ENCODE results near the gene AKAP5.

The AKAP5 gene

DNA sequence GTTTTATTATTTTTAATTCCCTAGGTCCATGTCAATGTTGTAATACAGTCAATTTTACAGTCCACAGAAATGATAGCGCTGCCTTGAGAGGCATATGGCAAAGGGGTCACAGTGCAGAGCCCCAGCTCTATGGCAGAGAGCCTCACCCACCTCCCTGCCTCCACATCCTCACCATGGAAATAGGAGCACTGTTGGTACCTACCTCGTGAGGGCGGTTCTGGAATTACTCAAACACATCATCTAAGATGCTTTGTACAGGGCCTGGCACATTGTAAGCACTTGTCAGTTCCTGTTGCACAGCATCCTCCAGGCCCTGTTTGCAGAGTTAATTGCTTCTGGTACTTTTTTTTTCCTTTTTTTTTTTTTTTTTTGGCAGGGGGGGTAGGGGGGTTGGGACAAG is 4.1 kb upstream of the AKAP5 start:
- ATAC-seq, result no peak

DNA sequence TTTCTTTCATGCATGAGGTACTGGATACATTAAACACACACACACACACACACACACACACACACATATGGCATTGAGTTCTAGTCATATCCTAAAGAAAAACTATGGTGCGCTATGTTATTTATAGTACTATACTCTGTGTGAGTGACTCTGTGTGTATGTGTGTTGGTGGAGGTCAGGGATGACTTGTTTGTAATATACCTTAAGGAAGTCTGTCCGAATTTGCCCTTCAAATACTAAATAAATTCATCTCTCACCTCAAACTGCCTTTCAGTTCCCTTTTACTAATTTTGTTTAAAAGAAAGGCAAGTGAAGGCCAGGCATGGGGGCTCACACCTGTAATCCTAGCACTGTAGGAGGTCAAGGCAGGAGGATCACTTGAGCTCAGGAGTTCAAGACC is 2.1 kb upstream of the AKAP5 start:
- ATAC-seq, result no peak

DNA sequence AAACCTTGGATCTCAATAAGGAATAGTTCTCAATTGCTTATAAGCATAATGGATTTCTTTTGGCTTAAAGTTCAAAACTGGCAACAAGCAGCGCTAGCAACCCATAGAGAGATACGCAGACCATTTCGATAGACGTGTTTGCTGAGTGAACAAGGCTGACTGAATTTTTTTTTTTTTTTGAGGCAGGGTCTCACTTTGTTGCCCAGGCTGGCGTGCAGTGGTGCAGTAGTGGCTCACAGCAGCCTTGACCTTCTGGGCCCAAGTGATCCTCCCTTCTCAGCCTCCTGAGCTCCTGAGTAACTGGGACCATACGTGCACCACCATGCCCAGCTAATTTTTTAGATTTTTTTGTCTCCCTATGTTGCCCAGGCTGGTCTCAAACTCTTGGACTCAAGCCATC is 1.4 kb upstream of the AKAP5 start:
- ATAC-seq, result no peak

DNA sequence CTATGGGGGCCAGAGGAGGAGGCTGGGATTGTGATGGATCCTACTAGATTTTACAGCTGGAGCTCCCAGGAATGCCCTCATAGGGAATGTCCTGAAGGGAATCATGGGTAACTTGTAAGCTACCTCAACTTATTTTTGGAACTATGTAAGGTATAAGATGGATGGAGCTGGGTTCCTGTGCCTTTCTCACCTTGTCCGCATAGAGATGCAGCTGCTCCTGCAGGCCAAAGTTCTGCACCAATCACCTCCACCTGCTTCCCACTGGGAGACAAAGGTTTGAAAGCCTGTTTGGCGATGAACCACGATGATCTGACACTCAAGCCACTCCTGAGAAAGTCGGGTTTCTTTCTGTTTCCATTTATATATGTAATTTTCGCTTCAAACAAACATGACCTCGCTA is 648 bp upstream of the AKAP5 start:
- ATAC-seq, result peak; percentile 5 to 8

DNA sequence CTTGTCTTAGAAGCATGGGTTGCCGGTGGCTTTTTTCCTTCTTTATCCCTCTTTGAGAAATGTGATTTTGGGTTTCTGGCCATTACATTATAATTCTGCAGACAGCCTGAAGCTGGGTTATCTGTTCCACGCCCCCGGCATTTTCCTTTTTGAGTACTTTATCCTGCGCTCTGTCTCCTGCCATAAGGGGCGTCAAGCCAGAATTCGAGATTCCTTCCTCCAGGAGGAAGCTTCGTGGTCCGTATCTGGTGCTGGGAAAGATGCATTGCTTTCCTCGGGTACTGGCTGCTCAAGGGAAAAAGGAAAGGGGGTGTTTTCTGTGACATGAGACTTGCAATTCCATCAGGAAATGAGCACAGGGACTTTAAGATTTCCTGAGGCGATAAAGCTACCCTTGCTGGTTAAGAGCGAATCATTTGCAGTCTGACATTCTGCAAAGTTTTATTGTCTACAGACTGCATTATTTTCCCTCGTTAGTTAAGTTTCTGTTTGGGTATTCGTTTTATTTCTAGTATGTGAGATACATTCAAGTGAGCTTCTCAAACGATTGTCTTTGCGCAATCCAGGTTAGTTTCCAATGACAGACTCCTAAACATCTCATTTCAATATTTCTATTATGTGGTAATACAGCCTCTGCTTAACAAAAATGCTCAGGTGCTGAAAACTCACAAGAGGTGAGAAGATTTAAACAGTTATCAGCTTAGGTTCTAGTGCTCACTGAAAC is 694 bp downstream of the AKAP5 start:
- ATAC-seq, result no peak

DNA sequence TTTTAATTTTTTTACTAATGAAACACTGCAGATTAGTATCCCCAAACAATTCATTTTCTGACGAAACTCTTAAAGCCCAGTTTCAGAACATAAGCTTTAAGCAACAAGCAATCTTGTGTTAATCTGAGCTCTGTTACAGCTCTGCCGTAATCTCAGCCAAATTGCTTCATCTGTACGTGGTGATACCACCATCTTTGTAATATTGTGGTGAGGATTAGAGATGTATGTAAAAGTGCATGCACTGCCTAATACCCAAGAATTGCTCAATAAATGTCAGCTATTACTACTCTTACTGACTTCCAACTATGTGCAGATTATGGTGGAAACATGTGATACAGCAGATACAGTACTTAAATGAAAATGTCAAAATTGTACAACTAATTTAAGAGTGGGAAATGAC is 1.8 kb downstream of the AKAP5 start:
- peak; percentile 19 to 24 for ATAC-seq

DNA sequence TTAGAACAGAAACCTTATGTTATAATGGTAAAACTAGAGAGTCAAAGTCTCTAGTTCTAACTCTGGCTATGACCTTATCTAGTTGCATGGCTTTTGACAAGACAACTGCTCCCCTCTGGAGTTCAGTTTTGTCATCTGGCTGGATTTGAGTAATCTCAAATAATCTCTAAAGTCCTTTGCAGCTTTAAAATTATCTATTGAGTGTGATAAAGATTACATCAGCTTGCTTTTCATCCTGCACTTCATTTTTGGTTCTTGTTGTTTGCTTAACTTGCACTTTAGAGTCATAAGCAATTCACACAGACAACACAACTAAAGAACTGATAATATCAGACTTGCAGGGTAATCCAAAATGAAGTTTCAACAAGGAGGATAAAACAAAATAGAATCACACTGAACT is 2.3 kb downstream of the AKAP5 start:
- ATAC-seq, result peak in 1 of 2 donors; percentile 22

DNA sequence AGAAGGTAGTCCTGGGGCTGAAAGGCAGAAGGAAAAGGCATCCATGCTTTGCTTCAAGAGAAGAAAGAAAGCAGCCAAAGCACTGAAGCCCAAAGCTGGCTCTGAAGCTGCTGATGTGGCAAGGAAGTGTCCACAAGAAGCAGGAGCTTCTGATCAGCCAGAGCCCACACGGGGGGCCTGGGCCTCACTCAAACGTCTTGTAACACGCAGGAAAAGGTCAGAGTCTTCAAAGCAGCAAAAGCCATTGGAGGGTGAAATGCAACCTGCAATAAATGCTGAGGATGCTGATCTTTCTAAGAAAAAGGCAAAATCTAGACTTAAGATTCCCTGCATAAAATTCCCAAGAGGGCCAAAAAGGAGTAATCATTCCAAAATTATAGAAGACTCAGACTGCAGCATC is 3.2 kb downstream of the AKAP5 start:
- no peak for ATAC-seq

DNA sequence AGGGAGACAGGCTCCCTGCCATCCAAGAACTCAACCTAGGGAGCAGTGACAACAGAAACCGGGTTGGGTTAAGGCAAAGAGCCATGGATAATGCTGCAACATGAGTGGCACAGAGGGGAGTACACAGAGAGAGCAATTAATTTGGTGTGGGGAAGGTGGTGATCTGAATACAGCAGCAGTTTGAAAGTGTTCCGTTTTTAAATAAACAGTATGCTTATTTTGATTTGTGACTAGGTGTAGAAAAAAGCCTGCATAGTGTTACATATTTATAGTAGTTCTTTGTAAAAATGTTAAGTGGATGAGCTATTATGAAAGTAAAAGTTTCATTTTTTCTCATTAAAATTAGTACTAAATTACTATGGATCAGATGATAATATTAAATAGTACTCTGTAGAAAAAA is 8.7 kb downstream of the AKAP5 start:
- ATAC-seq, result peak; percentile 77 to 79

DNA sequence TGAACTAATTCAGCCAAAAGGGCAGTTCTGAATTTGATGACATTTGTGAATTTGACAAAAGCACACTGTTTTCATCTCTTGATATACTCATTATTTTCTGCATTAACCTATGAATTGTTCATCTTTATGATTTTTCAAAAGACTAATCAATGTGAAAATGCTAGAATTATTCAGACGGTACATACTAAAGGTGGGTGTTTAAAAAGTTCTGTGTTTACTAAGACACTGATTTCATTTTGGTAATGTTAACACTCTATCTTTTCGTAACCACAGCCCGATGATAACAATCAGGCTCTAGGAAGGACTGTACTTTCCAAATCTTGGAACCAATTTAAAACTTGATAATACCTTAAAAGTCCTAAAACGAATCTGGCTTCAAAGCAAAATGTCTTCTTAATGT is 9.4 kb downstream of the AKAP5 start:
- peak in 1 of 2 donors; percentile 52 for ATAC-seq

DNA sequence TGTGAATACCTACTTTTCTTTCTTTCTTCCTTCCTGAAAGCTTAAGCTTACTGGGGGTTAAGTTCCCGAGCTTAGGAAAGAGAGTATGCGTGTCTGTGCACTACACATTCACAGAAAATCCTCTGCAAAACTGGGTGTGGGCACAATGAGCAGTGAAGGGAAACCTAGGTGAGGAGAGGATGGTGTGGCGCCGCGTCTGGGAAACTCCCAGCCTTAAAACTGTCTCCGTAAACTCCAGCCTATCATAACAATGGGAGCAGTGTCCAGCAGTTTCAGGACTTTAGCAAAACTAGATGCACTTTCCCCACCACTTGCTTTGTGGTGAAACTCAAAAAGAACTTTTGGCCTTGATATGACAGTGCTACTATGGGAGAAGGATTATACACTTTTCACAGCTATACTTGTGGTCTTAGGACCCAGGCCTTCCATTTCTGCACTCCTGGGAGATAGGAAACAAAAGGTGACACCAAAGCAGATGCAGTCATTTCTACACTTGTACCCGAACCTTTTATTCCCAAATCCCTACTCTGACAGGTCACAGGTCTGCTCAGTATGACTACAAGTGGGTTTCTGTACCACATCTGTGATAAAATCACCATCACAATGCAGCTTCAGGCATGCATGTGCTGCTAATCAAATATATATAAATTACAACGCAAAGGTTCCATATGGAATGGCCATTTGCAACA is 10.4 kb downstream of the AKAP5 start:
- ATAC-seq, result no peak

DNA sequence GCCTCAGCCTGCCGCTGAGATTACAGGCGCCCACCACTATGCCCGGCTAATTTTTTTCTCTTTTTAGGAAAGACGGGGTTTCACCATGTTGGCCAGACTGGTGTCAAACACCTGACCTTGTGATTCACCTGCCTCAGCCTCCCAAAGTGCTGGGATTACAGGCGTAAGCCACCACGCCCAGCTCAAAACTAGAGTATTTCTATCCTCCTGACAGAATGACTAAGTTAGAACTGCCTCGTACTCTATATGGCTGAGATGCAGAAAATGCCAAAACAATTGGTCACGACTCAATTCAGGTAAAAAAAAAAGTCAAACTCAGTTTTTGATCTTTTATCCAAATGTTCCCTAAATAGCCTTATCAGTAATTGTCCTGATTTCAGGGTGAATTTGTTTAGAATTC is 11.1 kb downstream of the AKAP5 start:
- ATAC-seq, result no peak

DNA sequence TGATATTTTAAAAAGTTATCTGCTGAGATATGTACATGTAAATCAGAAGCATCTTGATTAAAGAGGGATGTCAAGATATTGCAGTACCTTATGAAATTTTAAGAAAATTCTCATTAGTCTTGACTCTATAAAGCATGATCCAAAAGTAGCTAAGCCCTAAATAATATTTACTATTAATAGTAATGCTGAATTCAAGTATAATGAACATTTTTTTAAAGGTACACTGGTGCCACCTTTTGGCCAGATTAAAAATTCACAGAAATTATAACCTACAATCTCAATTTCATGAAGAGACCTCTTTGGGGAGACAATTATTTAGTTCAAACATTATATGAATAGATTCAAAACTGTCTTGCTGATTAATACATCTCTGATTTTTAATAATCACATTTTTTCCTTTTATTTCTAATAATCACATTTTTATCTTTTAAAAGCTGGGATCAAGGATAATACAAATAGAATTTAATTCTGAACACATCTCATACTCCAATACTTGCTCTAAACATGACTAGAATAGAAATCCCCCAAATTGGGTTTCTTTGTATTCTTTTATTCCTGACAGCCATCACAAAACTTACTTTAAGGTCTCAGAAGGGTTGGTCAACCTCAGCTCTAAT is 13.4 kb downstream of the AKAP5 start:
- ATAC-seq, result no peak

DNA sequence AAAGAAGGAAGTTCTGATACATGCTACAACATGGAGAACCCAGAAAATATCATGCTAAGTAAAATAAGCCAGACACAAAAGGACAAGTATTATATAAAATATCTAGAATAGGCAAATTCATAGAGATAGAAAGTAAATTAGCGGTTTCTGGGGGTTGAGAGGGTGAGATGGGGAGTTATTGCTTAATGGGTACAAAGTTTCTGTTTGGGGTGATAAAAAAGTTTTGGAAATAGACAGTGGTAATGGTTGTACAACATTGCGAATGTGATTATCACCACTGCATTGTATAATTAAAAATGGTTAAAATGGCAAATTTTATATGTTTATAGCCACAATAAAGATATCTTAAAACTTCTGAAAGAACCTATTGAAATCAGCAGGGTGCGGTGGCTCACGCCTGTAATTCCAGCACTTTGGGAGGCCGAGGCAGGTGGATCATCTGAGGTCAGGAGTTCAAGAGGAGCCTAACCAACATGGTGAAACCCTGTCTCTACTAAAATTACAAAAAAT is 23.3 kb downstream of the AKAP5 start:
- no peak for ATAC-seq

DNA sequence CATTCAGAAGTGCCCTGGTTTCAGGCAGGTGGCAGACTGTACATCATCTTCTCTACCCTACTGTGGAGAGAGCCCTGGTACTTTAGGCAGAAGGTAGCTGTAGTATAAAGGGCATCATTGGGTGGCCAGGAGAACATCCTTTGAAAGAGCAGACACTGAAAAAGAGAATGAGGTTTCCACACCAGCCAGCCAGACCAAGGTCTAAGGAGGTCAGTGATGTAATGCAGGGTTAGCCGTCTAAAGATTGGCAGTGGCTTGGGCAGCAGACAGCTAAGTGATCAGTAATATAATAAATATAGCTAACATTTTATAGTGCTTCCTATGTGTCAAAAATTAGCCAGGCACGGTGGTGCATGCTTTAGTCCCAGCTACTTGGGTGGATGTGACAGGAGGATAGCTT is 26.3 kb downstream of the AKAP5 start:
- ATAC-seq, result no peak

DNA sequence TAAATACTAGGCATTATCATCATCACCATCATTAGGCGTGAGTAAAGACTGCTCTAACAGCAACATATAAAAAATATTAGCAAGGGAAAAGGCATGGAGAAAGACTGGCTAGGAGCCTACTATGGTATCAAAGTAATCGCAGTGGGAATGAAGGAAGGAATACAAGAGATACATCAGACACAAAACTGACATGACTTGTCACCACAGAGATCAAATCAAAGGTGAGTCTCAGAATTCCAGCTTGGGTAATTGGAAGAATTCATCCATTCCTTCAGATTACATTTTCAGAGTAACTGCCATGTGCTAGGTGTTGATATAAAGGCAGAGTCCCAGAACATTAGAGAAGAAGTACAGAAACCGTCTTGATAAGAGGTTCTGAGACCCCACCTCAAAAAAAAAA is 28.2 kb downstream of the AKAP5 start:
- no peak for ATAC-seq

DNA sequence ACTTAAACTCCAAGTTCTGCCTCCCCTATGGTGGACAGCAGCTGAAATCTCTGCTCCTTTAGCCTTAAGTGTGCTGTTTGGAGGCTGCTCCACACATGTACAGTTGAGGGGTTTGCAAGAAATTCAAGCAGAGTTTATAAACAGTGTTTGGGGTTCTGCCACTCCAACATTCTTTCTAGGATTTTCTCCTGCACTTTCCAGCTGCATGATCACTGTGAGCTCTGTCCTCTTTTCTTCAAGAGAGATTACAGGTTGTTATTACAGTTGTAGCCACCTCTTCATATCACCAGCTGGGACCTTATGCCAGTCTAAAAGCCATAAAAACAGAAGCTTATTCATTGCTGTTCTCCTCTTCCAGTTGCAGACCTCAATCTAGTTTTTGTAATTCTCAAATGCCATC is 30.0 kb downstream of the AKAP5 start:
- no peak for ATAC-seq

DNA sequence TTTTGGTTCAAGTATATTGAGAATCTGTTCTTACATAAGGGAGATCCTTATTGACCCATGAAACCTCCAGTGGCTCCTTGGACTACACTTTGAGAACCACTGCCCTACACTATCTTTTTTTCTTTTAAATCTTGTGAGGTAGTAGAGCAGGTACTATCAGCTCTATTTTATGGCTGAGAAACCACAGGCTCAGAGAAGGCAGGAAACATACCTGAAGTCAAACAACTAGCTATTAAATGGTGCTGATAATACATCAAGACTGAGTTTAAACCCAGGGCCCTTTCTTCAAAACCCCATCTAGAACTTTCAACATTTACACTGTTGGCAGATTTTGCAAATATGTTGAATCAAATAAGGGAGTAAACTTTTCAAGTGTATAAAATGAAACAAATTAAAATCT is 31.5 kb downstream of the AKAP5 start:
- ATAC-seq, result no peak

DNA sequence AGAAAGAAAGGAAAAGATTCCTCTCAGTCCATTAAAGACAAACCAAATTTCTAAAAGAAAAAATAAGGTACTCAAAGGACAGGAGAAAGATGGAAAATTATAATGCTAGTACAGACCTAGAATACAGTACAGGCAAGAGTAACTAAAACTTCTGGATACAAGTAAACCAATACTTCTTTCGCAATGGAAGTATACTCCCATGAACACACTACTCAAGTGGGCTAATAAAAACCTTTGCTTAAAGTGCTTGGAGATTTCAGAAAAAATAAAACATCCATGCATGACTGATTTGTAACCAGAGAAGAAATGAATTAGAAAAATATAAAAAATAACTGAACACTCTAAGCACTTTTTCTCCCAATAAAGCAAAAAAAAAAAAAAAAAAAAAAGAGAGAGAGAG is 34.8 kb downstream of the AKAP5 start:
- ATAC-seq, result no peak

DNA sequence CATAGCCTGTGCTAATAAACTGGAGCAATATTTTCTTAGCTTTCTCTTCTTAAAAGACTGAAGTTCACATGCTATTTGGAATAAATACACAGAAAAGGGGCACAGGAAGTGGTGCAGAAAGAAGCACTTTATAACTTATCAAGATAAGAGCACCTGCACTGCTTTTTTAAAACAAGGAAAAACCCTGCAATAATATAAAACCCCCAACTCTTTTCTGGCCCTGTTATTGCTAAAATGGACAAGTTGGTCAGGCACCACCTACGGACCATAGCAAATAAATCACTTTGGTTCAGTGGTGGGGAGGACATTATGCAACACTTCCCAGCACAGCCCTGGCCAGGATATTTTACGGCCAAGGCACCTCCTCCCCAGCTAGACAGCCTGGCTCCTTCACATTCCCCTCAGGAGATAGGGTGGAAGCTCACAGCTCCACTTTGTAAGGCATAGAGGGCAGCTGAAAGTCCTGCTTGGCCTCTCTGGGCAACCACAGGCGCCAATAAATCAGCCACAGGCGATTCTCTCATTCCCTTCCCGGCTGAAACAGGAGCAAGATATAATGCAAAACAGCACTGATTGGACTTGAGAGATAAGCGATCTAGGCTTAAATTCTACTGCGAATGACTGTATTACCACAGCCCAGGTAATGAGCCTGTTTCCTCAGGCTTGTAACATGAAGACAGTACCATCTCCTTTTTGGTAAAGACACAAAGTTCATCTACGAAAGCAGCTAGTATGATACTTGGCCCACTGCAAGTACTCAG is 36.3 kb downstream of the AKAP5 start:
- no peak for ATAC-seq

DNA sequence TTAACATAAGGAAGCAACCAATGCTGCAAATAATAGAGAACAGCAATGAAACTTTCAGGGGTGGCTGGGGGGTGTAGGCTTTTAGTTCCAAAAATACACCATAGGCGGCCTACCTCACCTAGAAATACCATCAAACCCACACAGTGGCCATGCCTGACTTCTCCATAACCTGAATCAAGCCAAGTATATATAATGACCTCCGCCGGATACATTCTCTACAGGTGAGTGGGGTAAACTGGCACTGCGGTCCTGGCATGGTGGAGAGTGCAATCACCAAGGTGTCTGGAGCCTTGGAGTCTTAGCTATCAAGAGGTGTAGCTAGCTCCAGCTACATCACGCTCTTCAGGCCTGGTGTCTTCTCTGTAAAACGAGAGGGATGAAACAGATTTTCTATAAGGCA is 37.2 kb downstream of the AKAP5 start:
- no peak for ATAC-seq

DNA sequence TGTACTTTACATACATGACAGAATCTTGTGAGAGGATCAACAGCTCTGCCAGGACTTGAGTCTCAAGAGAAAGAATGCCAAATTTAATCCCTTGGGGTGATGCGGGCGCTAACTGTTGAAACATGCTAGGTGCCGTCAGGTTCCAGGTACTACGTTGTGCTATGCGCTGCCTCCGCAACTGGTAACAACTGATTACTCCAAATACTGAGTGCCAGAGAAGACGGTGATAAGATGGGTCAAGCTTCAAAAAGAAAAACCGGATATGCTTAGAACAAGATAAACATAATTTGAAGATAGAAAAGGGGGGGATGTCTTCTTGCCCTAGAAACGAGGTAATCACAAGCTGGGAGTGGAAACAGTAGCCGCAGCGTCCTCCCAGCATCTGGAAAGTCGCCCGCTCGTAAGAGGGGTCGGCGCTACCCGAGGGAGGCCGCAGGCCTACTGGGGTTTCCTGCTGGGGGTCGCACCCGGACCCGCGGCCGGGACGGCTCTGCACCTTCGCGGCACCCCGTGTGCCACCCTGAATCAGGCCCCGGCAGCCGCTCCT is 37.7 kb downstream of the AKAP5 start:
- ATAC-seq, result no peak

All from activated CD4-positive, CD25-positive, alpha-beta regulatory T cell treated with anti-CD3 and anti-CD28 coated beads, Interleukin-2, amount 50 U/mL, for 24 hours (primary cell).